GM21381 (cell line): ENCODE data around the gene OGFOD3.

ENCODE experiments used
- ATAC-seq: cut with Tn5 transposase; IDR thresholded peaks from one replicate; pipeline ENCODE4 v1.9.1; 2021; ENCODE audit warnings: mild to moderate bottlenecking, moderate library complexity; ENCODE audit not compliant: unreplicated experiment

OGFOD3 gene

DNA sequence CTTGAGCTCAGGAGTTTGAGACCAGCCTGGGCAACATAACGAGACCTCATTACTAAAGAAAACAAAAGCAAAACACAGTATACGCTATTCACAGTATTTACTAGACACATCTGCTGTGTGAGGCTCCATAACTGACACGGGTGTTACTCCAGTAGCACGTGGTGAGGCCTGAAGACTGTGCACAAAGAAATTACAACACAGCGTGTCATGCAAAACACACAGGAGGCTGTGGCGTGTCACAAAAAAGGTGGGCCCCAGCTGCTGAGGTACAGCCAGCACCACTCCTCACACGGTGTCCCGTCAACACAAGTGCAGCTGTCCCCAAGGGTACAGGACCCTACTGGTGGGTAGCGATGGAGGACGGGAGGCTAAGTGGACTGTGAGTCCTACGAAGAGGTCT lies 29.5 kb upstream of the OGFOD3 start:
- ATAC-seq: no peak

GRCh38 chr17:82446649-82447048 lies 28.3 kb upstream of the OGFOD3 start:
- ATAC-seq: no peak

GRCh38 chr17:82446124-82446523 lies 27.7 kb upstream of the OGFOD3 start:
- ATAC-seq: no peak

DNA sequence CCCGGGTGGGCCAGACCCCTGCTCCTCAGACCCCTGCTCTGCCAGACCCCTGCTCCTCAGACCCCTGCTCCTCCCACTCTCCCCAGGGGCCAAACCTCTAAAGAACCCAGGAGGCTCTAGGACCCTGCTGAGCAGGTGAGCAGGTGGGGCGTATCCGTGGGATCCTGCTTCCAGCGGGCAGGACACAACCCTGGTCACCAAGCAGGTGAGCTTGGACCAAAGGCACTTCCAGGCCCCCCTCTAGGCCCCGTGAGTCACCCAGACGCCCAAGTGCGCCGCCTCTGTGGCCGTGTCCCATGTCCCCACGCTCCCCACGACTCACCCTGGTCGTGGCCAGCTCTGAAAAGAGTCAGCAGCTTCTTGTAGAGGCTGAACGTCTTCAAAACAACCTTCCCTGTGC lies 27.2 kb upstream of the OGFOD3 start:
- no peak for ATAC-seq

GRCh38 chr17:82444941-82445521 lies 26.6 kb upstream of the OGFOD3 start:
- ATAC-seq: no peak

DNA sequence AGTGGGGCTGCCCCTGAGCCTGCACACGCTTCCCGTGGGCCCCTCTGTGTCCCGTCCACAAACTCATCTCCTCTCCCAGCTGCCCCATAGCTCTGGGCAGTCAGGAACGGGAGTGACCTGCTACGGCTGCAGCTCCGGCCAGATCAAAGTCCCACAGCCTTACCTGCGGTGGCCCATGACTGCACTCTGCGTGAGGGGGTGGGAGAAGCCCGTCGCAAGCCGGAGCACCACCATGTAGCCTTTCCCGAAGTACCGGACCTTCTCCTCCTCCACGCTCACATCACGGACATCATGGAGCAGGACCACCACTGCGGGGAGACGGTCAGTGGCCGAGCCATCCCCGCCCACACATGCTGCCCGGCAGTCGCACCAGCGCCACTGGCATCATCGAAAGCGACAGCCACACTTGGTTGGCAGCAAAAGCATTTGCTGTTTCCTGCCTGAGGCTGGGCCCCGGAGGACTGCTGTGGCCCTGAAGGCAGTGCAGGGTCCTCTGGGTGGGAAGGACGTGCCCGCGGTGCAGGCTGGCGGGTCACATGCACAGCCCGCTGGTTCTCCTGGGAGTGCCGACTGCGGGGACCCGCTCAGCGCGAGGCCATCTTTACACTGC lies 26.0 kb upstream of the OGFOD3 start:
- no peak for ATAC-seq

GRCh38 chr17:82443465-82444283 lies 25.3 kb upstream of the OGFOD3 start:
- no peak for ATAC-seq

GRCh38 chr17:82442643-82443464 lies 24.5 kb upstream of the OGFOD3 start:
- ATAC-seq: no peak

GRCh38 chr17:82441691-82442487 lies 23.5 kb upstream of the OGFOD3 start:
- ATAC-seq: no peak

- ATAC-seq: no peak
Observed at GRCh38 chr17:82440991-82441627, 22.7 kb upstream of the OGFOD3 start.

GRCh38 chr17:82440469-82440981 lies 22.1 kb upstream of the OGFOD3 start:
- ATAC-seq: no peak

GRCh38 chr17:82439829-82440365 lies 21.5 kb upstream of the OGFOD3 start:
- ATAC-seq: no peak

- ATAC-seq: no peak
Observed at GRCh38 chr17:82439194-82439828, 20.9 kb upstream of the OGFOD3 start.

GRCh38 chr17:82438401-82439193 lies 20.2 kb upstream of the OGFOD3 start:
- ATAC-seq: no peak

- ATAC-seq: no peak
Observed at GRCh38 chr17:82437325-82437668, 18.9 kb upstream of the OGFOD3 start.

DNA sequence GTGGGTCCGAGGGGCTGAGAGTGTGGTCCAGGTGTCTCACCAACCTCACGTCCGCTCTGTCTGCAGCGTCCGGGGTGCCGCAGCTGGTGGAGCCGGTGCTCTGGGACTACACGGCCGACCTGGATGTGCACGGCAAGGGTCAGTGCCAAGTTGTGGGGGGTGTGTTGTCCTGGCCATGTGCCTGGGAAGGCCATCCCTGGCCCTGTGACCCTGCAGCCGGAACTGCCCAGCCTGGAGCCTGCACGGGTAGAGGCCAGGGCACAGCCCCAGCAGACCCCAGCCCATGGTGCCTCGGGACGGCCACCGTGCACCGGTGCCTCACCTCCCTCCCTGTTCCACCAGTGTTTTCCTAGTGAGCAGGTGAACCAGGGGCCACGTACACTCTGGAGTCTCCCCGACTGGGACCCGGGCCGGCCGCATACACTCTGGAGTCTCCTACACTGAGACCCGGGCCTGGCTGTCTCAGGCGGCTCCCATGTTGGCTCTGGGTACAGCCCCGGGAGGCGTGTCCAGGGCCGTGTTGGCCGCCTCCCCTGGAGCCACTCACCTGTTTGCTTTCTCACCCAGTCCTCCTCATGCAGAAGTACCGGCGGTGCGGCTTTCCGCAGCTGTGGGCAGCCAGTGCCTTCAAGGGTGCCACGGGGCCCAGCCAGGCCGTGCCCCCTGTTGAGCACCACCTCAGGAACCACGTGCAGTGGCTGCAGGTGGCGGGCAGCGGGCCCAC lies 18.4 kb upstream of the OGFOD3 start:
- ATAC-seq: no peak
